Natural killer cell treated with Interleukin-12 subunit alpha and Interleukin-12 subunit beta and Interleukin-15 and Interleukin-18, amount 100 ng/mL, for 72 hours (primary cell): ENCODE data around the gene SVBP. TPM values are rescaled to one million over a fixed set of nuclear protein-coding genes. Genes with fewer than 3 reads are reported as not detected.
"Not testable (repeated sequence)": the region's sequence is repeated elsewhere in the genome, so short reads cannot be mapped to it uniquely, and the experiment has no call there.

Experiments used
- ATAC-seq, 2 donors: fragments of 150-1000 bp; cut with Tn5 transposase in 1 of 2; sonication (Bioruptor Pico), chemical (Tn5 transposase) in 1 of 2; 2 replicates each; pipeline ENCODE4 v1.10.0; 2021
- DNase-seq: peaks from one replicate; pipeline ENCODE4 v3.0.0; 2022; ENCODE audit warnings: low spot score
- H3K27ac Mint-ChIP-seq, 2 donors: 1 replicate in 1 of 2; 2 replicates in 1 of 2; pipeline ENCODE4 v1.8.0; 2022; ENCODE audit warnings: mixed read lengths in 2 of 2, mild to moderate bottlenecking in 1 of 2, moderate library complexity in 1 of 2
- H3K27me3 Mint-ChIP-seq, 2 donors: 1 replicate in 1 of 2; 2 replicates in 1 of 2; pipeline ENCODE4 v1.8.0; 2022; ENCODE audit warnings: mixed read lengths in 2 of 2
- H3K36me3 Mint-ChIP-seq: one replicate; pipeline ENCODE4 v1.8.0; 2022; ENCODE audit warnings: mixed read lengths
- H3K4me1 Mint-ChIP-seq, 2 donors: 1 replicate in 1 of 2; 2 replicates in 1 of 2; pipeline ENCODE4 v1.8.0; 2022; ENCODE audit warnings: low read depth in 2 of 2, mixed read lengths in 2 of 2, mild to moderate bottlenecking in 1 of 2
- H3K4me3 Mint-ChIP-seq: one replicate; pipeline ENCODE4 v1.8.0; 2022; ENCODE audit warnings: mixed read lengths
- H3K9me3 Mint-ChIP-seq: 2 replicates; pipeline ENCODE4 v1.8.0; 2022; ENCODE audit warnings: mixed read lengths
- total RNA-seq, 2 donors: library from RNA; stranded (reverse); gene quantifications; one replicate each; pipeline ENCODE4 v1.2.3, GENCODE V29; 2022

Gene SVBP
- total RNA-seq, result 10 to 100 TPM in 1 of 2 donors, 1 to 10 TPM in 1; 8.4 to 10.7 TPM

- Mint-ChIP-seq H3K4me1 (peaks cover 18 to 26% of the 10 kb centered on the region in 2 donors), H3K9me3 (no peaks in the 10 kb centered on the region), H3K36me3 (no peaks in the 10 kb centered on the region), H3K27ac (peak within 1 kb of the TSS; percentile 62 to 82), H3K4me3 (peak within 1 kb of the TSS; percentile 77), H3K27me3 (no peaks in the 10 kb centered on the region)
- ATAC-seq, result peak; percentile 96
- peak; percentile 94 for DNase-seq
These were observed at the start of gene SVBP, which contains the start of gene ERMAP for GRCh38 chr1:42816585-42817439. TSS of gene SVBP (minus strand) at chr1:42817397. CDS start at chr1:42816544, 853 bp downstream. TSS of gene ERMAP (plus strand) at chr1:42817122. CDS start at chr1:42830449, 13,327 bp downstream.

- Mint-ChIP-seq H3K36me3 (no peaks in the 10 kb centered on the region), H3K27me3 (peaks cover 24 to 27% of the 10 kb centered on the region in 2 donors), H3K4me1 (no peaks in the 10 kb centered on the region), H3K27ac (no peak overlapping the region), H3K4me3 (no peak overlapping the region), H3K9me3 (no peaks in the 10 kb centered on the region)
- ATAC-seq (no peak), DNase-seq (no peak)
These were observed 49.4 kb upstream of the SVBP start for GRCh38 chr1:42866549-42866948.

- no peak overlapping the region for H3K27ac Mint-ChIP-seq
- no peak overlapping the region for H3K4me3 Mint-ChIP-seq
- H3K9me3 Mint-ChIP-seq, result no peaks in the 10 kb centered on the region
- ATAC-seq (no peak), DNase-seq (no peak)
- peaks cover 12% of the 10 kb centered on the region for H3K36me3 Mint-ChIP-seq
- H3K27me3 Mint-ChIP-seq, result peaks cover 25 to 32% of the 10 kb centered on the region in 2 donors
- H3K4me1 Mint-ChIP-seq, result no peaks in the 10 kb centered on the region
These were observed 43.8 kb upstream of the SVBP start for GRCh38 chr1:42861014-42861399.

GRCh38 chr1:42860339-42861013, 43.3 kb upstream of the SVBP start:
- Mint-ChIP-seq H3K36me3 (peaks cover 12% of the 10 kb centered on the region), H3K9me3 (no peaks in the 10 kb centered on the region), H3K4me3 (no peak overlapping the region), H3K27ac (no peak overlapping the region), H3K4me1 (no peaks in the 10 kb centered on the region), H3K27me3 (peaks cover 23 to 32% of the 10 kb centered on the region in 2 donors)
- DNase-seq (no peak), ATAC-seq (no peak)

GRCh38 chr1:42859366-42859765, 42.2 kb upstream of the SVBP start:
- not testable (repeated sequence) for DNase-seq, H3K4me1 Mint-ChIP-seq, H3K27ac Mint-ChIP-seq, ATAC-seq, H3K9me3 Mint-ChIP-seq, H3K4me3 Mint-ChIP-seq
- Mint-ChIP-seq H3K36me3 (peaks cover 12% of the 10 kb centered on the region), H3K27me3 (peaks cover 19 to 32% of the 10 kb centered on the region in 2 donors)

- Mint-ChIP-seq H3K36me3 (peaks cover 12% of the 10 kb centered on the region), H3K27me3 (peaks cover 15 to 21% of the 10 kb centered on the region in 2 donors)
- H3K4me1 Mint-ChIP-seq, H3K27ac Mint-ChIP-seq, H3K4me3 Mint-ChIP-seq, H3K9me3 Mint-ChIP-seq, DNase-seq, ATAC-seq: not testable (repeated sequence)
These were observed 39.4 kb upstream of the SVBP start for GRCh38 chr1:42856554-42856953.

GRCh38 chr1:42853116-42853884, 36.1 kb upstream of the SVBP start:
- DNase-seq, result no peak
- H3K4me3 Mint-ChIP-seq, result no peak overlapping the region
- H3K4me1 Mint-ChIP-seq, result peaks cover 10 to 11% of the 10 kb centered on the region in 2 donors
- no peak overlapping the region for H3K27ac Mint-ChIP-seq
- H3K9me3 Mint-ChIP-seq, result no peaks in the 10 kb centered on the region
- no peaks in the 10 kb centered on the region for H3K27me3 Mint-ChIP-seq
- no peak for ATAC-seq
- peaks cover 7% of the 10 kb centered on the region for H3K36me3 Mint-ChIP-seq

- Mint-ChIP-seq H3K36me3 (peaks cover 7% of the 10 kb centered on the region), H3K4me3 (no peak overlapping the region), H3K4me1 (peaks cover 14 to 18% of the 10 kb centered on the region in 2 donors), H3K9me3 (no peaks in the 10 kb centered on the region), H3K27me3 (no peaks in the 10 kb centered on the region), H3K27ac (peak overlapping the region in 1 of 2 donors; percentile 15)
- no peak for DNase-seq
- no peak for ATAC-seq
These were observed 35.4 kb upstream of the SVBP start for GRCh38 chr1:42852608-42852980.

- Mint-ChIP-seq H3K27ac (peak overlapping the region in 1 of 2 donors; percentile 15), H3K27me3 (no peaks in the 10 kb centered on the region), H3K4me1 (peaks cover 19 to 23% of the 10 kb centered on the region in 2 donors), H3K9me3 (no peaks in the 10 kb centered on the region), H3K4me3 (no peak overlapping the region), H3K36me3 (peaks cover 12% of the 10 kb centered on the region)
- ATAC-seq (no peak), DNase-seq (no peak)
These were observed 34.9 kb upstream of the SVBP start for GRCh38 chr1:42851960-42852607.

GRCh38 chr1:42851420-42851819, 34.2 kb upstream of the SVBP start:
- no peak for DNase-seq
- H3K27me3 Mint-ChIP-seq, result no peaks in the 10 kb centered on the region
- H3K9me3 Mint-ChIP-seq, result no peaks in the 10 kb centered on the region
- peaks cover 22 to 26% of the 10 kb centered on the region in 2 donors for H3K4me1 Mint-ChIP-seq
- no peak for ATAC-seq
- H3K27ac Mint-ChIP-seq, result no peak overlapping the region
- H3K36me3 Mint-ChIP-seq, result peaks cover 16% of the 10 kb centered on the region
- no peak overlapping the region for H3K4me3 Mint-ChIP-seq

- Mint-ChIP-seq H3K36me3 (peaks cover 16% of the 10 kb centered on the region), H3K27me3 (no peaks in the 10 kb centered on the region), H3K4me3 (no peak overlapping the region), H3K4me1 (peaks cover 26% of the 10 kb centered on the region in 2 donors), H3K27ac (no peak overlapping the region), H3K9me3 (no peaks in the 10 kb centered on the region)
- ATAC-seq (no peak), DNase-seq (no peak)
These were observed 32.7 kb upstream of the SVBP start for GRCh38 chr1:42849944-42850343.

- H3K4me1 Mint-ChIP-seq, result peaks cover 29 to 32% of the 10 kb centered on the region in 2 donors
- H3K27ac Mint-ChIP-seq, result peak overlapping the region in 1 of 2 donors; percentile 81
These were observed 31.8 kb upstream of the SVBP start for GRCh38 chr1:42848823-42849537.

More at GRCh38 chr1:42848823-42849537, 31.8 kb upstream of the SVBP start:
- no peak for ATAC-seq
- H3K36me3 Mint-ChIP-seq, result peaks cover 16% of the 10 kb centered on the region
- no peak for DNase-seq
- H3K9me3 Mint-ChIP-seq, result no peaks in the 10 kb centered on the region
- H3K27me3 Mint-ChIP-seq, result no peaks in the 10 kb centered on the region
- peak overlapping the region; percentile 99 for H3K4me3 Mint-ChIP-seq
